Pancreas (tissue), 10 donors: ENCODE results near the gene SMAD2. TPM values are rescaled to one million over a fixed set of nuclear protein-coding genes. Genes with fewer than 3 reads are reported as not detected.

Experiments
- ATAC-seq, 4 donors: fragments of 200-7000 bp; cut with Tn5 transposase; one replicate each; pipeline versions ENCODE4 v1.8.0 to v1.9.1; 2020; ENCODE audit warnings: mild to moderate bottlenecking in 4 of 4, moderate library complexity in 4 of 4
- DNase-seq, 6 donors: peaks; one replicate each; pipeline ENCODE4 v3.0.0-alpha.2; 2020
- FAIRE-seq: peaks from 2 replicates; lab custom pipeline; 2012; peaks lifted over from hg19 to GRCh38; lab: Jason Lieb, UNC
- H3K27ac ChIP-seq, 4 donors: fragments of 200-600 bp; sonication (generic); 1 replicate in 3 of 4; 2 replicates in 1 of 4; pipeline versions ENCODE4 v1.5.0 to v1.8.0; 2020
- H3K27me3 ChIP-seq, 4 donors: fragments of 200-600 bp; one replicate each; pipeline ENCODE4 v1.8.0; 2021
- H3K36me3 ChIP-seq, 3 donors: fragments of 200-600 bp; sonication (generic) in 1 of 3; one replicate each; pipeline versions ENCODE4 v1.5.0 to v1.8.0; 2020 to 2021
- H3K4me1 ChIP-seq, 3 donors: fragments of 200-600 bp; one replicate each; pipeline ENCODE4 v1.8.0; 2021
- H3K4me3 ChIP-seq, 4 donors: fragments of 200-600 bp; sonication (generic) in 2 of 4; one replicate each; pipeline versions ENCODE4 v1.5.0 to v1.8.0; 2020 to 2021
- H3K9me3 ChIP-seq, 4 donors: fragments of 200-600 bp; one replicate each; pipeline ENCODE4 v1.8.0; 2021
- CTCF ChIP-seq, 4 donors: fragments of 200-600 bp; sonication (generic) in 3 of 4; IDR thresholded peaks; one replicate each; pipeline versions ENCODE4 v1.5.0 to v1.8.0; 2021; ENCODE audit warnings: antibody characterized with exemption in 4 of 4
- WGBS, 2 donors: extraction: QIAGEN DNeasy Blood & Tissue Kit; methylation state at CpG; one replicate each; pipeline ENCODE4 v1.1.7; 2013; 5-methylcytosine and 5-hydroxymethylcytosine counted together
- intact Hi-C, 3 donors: fragments of 100-400 bp; cut with DNase I; formaldehyde crosslinking; loops; one replicate each; pipeline versions ENCODE4 v1.11.1 to v1.14.2; 2022
- polyA plus RNA-seq, 2 donors: library from polyadenylated mRNA; stranded (reverse); fragments of 200-250 nt; gene quantifications; one replicate each; pipeline ENCODE4 v1.2.3, GENCODE V29; 2013
- total RNA-seq, 6 donors: library from RNA; stranded (reverse); fragmentation: NEBNext Ultra II Directional in 4 of 6; extraction: Animal tissue kit (Norgen Biotek cat#: 25700) in 4 of 6; gene quantifications; one replicate each; pipeline versions ENCODE4 v1.2.1 to v1.2.4, GENCODE V29; 2021 to 2023
- donor health status: healthy with polysubstance abuse.
- donor health status: DM: no; HTN: no; CAD: no; lungs with moderate emphysema.
- donor health status: DM: no; HTN: no; CAD: no.
- donor health status: control.
- donor health status: control.
- donor health status: Bipolar disorder and iron deficiency.
- donor health status: DM: yes; HTN: yes; CAD: no.
- donor health status: DM: no; HTN: no; CAD: no.
- donor health status: DM: no; HTN: no; CAD: no.
- donor health status: DM: yes; HTN: yes; CAD: no.

The SMAD2 gene
- total and polyA plus RNA-seq, 8 donors = 8.7 to 71.2 (median 46.9) TPM

GRCh38 chr18:47863041-47863440, 67.4 kb downstream of the SMAD2 start:
- DNase-seq = no peak
- intact Hi-C loops = no loop called here
- ATAC-seq = no peak
- Histone ChIP-seq H3K36me3 (peaks cover 0 to 7% (median 4%) of the 10 kb centered on the region in 3 donors), H3K4me3 (no peak overlapping the region), H3K27ac (no peak overlapping the region), H3K4me1 (no peaks in the 10 kb centered on the region), H3K27me3 (no peaks in the 10 kb centered on the region), H3K9me3 (peaks cover 0 to 4% (median 0%) of the 10 kb centered on the region in 4 donors)
- no peak for FAIRE-seq
- TF ChIP-seq CTCF (IDR thresholded peaks at IDR 0.05) = no peak

GRCh38 chr18:47858607-47859006, 71.9 kb downstream of the SMAD2 start:
- FAIRE-seq (peak; percentile 71), ATAC-seq (no peak), DNase-seq (no peak)
- Histone ChIP-seq H3K27me3 (no peaks in the 10 kb centered on the region), H3K4me1 (no peaks in the 10 kb centered on the region), H3K9me3 (peaks cover 0 to 7% (median 0%) of the 10 kb centered on the region in 4 donors), H3K27ac (no peak overlapping the region), H3K4me3 (no peak overlapping the region), H3K36me3 (peaks cover 0 to 11% (median 3%) of the 10 kb centered on the region in 3 donors)
- 93 to 94% methylated on average over 3 of the region's 3 CpGs for WGBS, 2 donors
- intact Hi-C loops = no loop called here
- no peak for TF ChIP-seq CTCF (IDR thresholded peaks at IDR 0.05)

GRCh38 chr18:47847635-47848034, 82.8 kb downstream of the SMAD2 start:
- H3K27me3 ChIP-seq = no peaks in the 10 kb centered on the region
- H3K4me1 ChIP-seq = no peaks in the 10 kb centered on the region
- H3K4me3 ChIP-seq = no peak overlapping the region
- no peak overlapping the region for H3K27ac ChIP-seq
- no peak for TF ChIP-seq CTCF (IDR thresholded peaks at IDR 0.05)
- peaks cover 0 to 15% (median 5%) of the 10 kb centered on the region in 3 donors for H3K36me3 ChIP-seq
- H3K9me3 ChIP-seq = no peaks in the 10 kb centered on the region
- no peak for DNase-seq
- ATAC-seq = no peak
- intact Hi-C loops = no loop called here
- no peak for FAIRE-seq

GRCh38 chr18:47846431-47846830, 84.0 kb downstream of the SMAD2 start:
- DNase-seq (no peak), ATAC-seq (no peak), FAIRE-seq (no peak)
- H3K27me3 ChIP-seq = no peaks in the 10 kb centered on the region
- no peak for TF ChIP-seq CTCF (IDR thresholded peaks at IDR 0.05)
- no peak overlapping the region for H3K4me3 ChIP-seq
- H3K9me3 ChIP-seq = no peaks in the 10 kb centered on the region
- no peak overlapping the region for H3K27ac ChIP-seq
- no peaks in the 10 kb centered on the region for H3K4me1 ChIP-seq
- 96 to 100% methylated on average over 2 of the region's 2 CpGs for WGBS, 2 donors
- H3K36me3 ChIP-seq = peaks cover 0 to 15% (median 5%) of the 10 kb centered on the region in 3 donors
- intact Hi-C loops = no loop called here

- Histone ChIP-seq H3K36me3 (peaks cover 0 to 15% (median 5%) of the 10 kb centered on the region in 3 donors), H3K27me3 (no peaks in the 10 kb centered on the region), H3K27ac (no peak overlapping the region), H3K4me1 (no peaks in the 10 kb centered on the region), H3K9me3 (no peaks in the 10 kb centered on the region), H3K4me3 (no peak overlapping the region)
- DNase-seq = no peak
- ATAC-seq = no peak
- intact Hi-C loops = no loop called here
- 98 to 99% methylated on average over 5 of the region's 5 CpGs for WGBS, 2 donors
- no peak for FAIRE-seq
- no peak for TF ChIP-seq CTCF (IDR thresholded peaks at IDR 0.05)
Observed at GRCh38 chr18:47844828-47845498, 85.5 kb downstream of the SMAD2 start.
